Limb (tissue), 2 donors: Measurements from ENCODE around the gene DAND5.

Experiments used
- DNase-seq, 2 donors: peaks; one replicate each; pipeline ENCODE4 v3.0.0-alpha.2; 2016; ENCODE audit errors: extremely low spot score in 2 of 2

The DAND5 gene

DNA sequence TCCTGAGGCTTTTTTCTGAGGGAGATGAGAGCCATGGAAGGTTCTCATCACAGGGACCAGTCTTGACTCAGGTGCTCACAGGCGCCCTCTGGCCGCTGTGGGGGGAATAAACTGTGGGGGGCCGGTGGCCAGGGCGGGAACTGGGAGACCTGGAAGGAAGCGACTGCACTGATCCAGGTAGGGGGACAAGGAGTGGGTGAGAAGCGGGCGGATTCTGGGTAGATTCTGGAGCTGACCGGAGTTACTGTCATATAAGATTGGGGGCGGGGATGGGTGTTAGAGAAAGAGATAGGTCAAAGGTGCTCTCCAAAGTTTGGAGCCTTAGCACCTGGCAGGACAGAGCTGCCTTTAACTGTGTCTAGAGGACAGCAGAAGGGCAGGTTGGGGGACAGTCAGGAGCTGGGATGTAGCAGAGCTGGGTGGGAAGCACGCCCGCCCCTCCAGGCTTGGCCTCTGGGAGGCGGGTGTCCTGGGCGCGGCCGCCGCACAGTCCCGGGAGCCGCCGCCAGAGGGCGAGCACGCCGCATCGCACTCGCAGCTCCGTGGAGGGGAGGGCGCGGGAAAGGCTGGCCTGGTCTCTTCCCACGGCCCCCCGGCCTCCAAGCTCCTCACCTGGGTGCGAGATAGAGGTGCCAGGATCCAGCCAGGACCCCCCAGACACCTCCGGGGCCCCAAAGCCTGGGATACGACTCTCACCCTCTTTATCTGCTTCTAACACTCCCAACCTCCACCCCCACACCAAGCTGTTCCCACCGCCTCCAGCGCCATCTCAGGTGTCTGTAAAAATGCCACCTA lies 4.2 kb upstream of the DAND5 start:
- DNase-seq: peak in 1 of 2 donors; percentile 92

DNA sequence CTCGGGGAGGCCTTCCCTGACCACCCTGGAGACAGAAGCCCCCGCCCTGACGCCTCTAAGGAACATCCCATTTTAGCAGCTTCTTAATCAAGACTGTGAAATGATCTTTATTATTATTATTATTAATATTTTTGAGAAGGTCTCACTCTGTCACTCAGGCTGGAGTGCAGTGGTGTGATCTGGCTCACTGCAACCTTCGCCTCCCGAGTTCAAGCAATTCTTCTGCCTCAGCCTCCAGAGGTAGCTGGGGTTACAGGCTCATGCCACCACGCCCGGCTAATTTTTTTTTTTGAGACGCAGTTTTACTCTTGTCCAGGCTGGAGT lies 3.6 kb upstream of the DAND5 start:
- DNase-seq: no peak

DNA sequence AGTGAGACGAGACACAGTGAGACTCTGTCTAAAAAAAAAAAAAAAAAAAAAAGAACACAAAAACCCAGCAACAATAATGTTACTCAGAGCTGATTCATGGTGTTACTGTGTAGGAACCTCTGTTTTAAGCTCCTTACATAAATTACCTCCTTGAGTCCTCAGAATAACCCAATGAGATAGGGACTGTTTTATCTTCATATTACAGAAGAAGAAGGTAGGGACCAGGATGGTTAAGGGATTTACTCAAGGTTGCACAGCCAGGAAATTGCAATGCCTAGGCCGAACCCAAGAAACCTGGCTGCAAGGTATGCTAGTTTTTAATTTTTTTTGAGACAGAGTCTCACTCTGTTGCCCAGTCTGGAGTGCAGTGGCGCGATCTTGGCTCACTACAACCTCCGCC lies 1.5 kb upstream of the DAND5 start:
- DNase-seq: no peak

DNA sequence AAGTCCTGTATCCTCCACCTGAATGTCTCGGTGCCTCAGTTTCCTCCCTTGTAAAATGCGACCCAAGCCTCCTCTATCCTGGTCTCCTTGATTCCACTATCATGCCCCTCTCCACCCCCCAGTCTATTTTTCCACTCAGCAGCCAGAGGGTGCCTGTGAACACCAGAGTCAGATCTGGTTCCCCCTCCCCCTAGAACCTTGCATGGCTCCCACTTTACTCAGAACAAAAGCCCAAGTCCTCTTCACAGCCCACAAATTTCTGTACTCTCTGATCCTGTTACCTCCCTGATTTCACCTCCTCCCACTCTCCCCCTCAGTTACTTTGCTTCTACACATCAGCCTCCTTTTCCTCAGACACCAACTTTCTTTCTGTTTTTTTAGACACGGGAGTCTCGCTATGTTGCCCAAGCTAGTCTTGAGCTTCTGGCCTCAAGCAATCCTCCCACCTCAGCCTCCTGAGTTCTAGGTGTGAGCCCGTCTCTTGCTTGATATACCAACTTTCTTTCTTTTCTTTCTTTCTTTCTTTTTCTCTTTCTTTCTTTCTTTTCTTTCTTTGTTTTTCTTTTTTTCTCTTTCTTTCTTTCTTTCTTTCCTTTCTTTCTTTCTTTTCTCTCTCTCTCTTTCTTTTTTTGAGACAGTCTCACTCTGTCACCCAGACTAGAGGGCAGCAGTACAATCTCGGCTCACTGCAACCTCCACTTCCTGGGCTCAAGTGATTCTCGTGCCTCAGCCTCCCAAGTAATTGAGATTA lies 869 bp downstream of the DAND5 start:
- DNase-seq: no peak

DNA sequence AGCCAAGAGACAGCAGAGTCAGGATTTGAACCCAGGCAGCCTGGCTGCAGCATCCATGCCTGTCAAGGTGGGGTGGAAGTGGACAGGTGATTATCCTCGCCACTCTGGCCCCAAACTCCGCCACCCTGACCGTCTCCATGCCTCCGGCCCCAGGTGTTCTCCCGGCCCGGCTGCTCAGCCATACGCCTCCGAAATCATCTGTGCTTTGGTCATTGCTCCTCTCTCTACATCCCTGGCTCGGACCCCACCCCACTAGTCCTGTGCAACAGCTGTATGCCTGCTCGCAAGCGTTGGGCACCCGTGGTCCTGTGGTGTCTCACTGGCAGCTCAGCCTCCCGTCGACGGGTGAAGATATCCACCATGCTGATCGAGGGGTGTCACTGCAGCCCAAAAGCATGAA lies 3.9 kb downstream of the DAND5 start:
- DNase-seq: no peak

DNA sequence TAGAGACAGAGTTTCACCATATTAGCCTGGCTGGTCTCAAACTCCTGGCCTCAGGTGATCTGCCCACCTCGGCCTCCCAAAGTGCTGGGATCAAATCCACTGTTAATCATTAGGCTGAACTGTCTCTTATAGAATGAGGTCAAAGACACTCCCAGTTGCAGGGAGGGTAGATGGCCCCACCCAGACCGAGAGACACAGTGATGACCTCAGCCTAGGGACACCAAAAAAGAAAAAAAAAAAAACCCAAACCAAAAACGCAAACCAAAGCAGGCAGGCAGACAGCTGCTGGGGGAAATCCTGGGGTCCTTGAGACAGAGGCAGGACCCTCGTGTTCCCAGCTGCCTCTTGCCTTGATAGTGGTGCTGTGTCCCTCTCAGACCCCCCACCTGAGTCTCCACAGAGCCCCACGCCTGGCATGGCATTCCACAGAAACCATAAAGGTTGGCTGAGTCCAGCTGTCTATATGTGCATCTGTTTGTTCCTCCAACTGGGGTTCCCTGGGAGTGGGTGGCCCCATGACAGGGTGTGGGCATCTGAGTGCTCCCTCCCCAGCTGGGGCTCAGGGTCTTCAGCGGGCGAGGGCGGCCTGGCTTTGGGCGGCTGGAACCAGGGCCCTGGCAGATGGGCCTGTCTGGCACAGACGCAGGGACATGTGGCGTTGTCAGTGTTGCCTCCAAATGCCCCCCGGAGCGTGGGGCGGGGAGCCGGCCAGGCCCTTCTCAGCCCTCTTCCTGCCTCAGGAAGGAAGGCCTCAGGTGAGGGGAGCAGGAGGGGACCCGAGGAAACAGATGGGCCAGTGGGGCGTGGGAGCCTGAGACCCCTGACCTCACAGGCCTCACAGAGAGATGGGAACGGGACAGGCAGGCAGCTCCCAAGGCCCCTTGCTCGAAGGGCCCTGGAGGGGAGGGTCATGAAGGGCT lies 5.2 kb downstream of the DAND5 start:
- DNase-seq: peak in 1 of 2 donors; percentile 34

DNA sequence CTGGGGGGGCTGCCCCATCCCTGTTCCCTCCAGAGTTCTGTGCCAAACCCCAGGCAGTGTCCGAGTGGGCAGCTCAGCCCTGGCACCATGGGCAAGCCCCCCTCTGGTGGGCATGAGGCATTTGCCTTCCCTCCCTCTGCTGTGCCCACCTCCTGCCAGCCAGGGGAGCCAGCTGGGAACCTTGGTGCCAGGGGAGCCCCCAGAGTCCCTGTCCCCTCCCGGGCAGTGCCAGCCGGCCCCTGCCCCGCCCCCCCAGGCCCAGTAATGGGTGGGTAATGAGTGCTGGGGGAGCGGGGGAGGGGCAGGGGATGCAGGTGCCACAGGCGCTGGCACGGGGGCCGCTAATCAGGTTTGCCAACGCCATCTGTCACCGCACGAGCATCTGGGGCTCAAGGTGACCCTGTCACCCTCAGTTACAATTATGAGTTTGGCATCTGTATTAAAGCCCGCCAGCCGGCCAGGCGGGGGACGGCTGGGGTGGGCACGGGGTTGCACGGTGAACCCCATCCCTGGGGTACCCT lies 5.9 kb downstream of the DAND5 start:
- peak in 1 of 2 donors; percentile 54 for DNase-seq

DNA sequence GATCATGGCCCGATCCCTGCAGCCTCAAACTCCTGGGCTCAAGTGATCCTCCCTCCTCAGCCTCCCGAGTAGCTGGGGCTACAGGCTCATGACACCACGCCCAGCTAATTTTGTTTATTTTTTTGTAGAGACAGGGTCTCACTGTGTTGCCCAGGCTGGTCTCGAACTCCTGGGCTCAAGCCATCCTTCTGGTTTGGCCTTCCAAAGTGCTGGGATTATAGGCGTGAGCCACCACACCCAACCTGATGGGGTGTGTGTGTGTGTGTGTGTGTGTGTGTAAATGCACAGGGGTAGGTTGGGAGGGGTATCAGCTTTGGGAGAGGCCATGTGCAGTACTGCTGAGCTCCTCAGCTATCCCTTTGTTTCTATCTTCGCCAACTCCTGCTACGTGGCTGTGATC lies 6.7 kb downstream of the DAND5 start:
- DNase-seq: peak in 1 of 2 donors; percentile 20

DNA sequence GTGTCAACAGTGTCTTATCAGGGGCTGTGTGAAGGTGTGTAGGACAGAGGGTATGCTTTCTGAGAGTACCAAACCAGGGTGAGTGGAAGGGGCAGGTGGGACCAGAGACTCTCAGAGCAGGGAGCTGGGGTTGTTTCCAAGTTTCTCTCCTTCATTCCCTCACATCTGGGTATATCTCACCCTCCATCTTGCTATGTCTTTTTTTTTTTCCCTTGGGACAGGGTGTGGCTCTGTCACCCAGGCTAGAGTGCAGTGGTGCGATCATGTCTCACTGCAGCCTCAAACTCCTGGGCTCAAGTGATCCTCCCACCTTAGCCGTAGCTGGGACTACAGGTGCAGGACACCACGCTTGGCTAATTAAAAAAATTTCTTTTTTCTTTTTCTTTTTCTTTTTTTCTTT lies 10.6 kb downstream of the DAND5 start:
- no peak for DNase-seq

DNA sequence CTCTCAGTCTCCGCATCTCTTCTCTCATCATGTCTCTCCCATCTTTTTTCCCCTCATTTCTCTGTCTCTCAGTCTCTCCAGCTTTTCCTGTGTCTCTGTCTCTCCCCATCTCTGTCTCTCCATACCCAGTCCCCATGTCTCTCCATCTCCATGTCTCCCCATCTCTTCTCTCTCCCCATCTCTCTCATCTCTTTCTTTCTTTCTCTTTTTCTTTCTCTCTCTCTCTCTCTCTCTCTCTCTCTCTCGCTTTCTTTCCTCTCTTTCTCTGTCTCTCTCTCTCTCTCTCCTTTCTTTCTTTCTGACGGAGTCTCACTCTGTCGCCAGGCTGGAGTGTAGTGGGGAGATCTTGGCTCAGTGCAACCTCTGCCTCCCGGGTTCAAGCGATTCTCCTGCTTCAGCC lies 13.3 kb downstream of the DAND5 start:
- no peak for DNase-seq

DNA sequence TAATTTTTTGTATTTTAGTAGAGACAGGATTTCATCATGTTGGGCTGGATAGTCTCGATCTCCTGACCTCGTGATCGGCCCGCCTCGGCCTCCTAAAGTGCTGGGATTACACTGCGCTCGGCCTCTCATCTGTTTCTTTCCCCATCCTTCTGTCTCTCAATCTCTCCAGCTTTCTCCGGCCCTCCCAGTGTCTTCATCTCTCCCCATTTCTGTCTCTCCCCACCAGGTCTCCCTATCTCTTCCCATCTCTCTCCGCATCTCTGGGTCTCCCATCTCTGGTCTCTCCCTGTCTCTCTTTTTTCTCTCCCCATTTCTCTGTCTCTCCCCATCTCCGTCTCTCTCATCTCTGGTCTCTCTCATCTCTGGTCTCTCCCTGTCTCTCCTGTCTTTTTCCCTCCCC lies 13.7 kb downstream of the DAND5 start:
- DNase-seq: no peak

DNA sequence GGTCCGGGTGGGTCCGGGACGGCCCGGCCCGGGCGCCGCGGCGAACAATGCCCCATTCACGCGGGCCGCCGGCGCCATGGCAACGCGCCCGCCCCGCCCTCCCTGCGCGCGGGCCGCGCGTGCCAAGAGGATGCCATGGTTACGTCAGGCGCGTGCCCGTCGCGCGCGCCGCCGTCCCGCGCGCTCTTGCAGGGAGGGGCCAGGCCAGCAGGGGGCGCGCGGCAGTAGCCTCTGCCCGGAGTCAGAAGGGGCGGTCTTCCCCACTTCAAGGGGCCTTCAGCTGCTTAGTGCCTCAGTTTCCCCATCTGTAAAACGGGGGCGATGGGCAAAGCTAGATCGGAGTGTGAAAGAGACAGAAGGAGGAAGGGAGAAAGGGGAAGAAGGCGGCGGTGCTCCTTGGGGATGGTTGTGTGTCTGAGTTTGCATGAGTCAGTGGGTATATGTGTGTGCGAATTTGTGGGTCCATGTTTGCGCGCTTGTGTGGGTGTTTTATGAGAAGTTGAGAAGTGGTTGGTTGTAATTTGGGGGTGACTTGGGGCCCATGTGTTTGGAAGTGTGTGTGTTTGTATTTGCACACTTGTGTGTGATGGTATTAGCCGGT lies 14.3 kb downstream of the DAND5 start:
- DNase-seq: peak; percentile 77 to 94

DNA sequence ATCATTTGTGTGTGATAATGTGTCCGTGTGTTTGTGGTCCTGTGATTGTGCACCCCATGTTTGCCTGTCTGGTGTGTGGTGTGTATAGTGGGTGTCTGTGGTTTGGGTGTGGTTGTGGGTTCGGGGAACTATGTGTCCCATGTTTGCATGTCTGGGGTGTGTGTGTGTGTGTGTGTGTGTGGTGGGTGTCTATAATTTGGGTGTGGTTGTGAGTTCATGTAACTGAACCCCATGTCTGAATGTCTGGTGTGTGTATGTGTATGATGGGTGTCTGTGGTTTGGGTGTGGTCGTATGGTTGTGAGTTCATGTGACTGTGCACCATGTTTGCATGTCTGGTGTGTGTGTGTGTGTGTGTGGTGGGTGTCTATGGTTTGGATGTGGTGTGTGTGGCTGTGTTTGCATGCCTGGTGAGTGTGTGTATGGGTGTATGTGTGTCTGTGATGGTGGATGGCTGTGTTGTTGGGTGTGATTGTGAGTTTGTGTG lies 14.8 kb downstream of the DAND5 start:
- DNase-seq: no peak

DNA sequence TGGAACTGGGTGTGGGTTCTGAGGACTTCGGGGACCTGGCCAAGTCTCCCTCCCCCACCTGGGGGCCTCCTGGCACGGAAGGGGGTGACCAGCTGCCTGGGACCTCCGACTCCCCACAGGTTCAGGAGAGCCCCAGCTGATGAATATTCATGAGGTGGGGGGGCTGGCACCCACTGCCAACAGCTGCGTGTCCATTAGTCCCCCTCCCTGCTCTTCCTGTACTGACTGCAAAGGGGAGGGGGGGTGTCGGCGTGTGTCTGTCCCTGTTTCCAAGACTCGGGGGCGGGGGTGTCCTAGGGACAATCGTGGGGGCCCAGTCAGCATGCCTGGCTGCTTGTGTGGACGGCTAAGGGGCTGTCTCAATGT lies 15.3 kb downstream of the DAND5 start:
- peak in 1 of 2 donors; percentile 73 for DNase-seq

DNA sequence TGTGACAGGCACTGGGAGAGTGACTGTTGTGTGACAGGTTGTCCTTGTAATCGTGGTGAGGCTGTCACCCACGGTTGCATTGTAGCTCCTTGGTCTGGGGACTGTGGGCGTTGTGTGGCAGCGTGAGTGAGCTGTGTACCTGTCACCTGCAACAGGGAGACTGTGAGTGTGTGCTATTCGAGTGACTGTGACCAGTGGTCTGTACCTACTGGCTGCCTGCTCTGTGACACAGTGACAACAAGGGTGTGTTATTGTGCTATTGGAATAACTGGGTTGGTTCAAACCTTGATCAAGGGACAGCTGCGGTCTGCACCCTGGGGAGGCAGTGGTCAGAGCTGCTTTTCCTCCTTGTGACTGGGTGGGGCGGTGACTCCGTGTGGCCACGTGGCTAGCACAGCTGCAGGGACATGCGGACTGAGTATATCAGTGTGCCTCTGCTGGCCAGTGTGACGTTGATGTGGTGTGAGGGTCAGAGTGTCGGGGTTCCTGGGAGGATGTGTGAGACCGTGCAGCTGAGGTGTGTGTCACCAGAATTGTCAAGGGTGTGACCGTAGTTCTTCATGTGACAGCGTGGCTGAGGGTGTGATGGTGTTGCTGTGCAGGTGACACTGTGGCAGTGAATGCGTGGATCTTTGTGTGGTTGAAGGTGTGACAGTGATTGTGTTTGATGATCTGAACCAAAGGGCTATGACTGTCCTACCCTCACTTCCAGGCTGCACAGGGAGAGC lies 15.8 kb downstream of the DAND5 start:
- DNase-seq: peak in 1 of 2 donors; percentile 58

DNA sequence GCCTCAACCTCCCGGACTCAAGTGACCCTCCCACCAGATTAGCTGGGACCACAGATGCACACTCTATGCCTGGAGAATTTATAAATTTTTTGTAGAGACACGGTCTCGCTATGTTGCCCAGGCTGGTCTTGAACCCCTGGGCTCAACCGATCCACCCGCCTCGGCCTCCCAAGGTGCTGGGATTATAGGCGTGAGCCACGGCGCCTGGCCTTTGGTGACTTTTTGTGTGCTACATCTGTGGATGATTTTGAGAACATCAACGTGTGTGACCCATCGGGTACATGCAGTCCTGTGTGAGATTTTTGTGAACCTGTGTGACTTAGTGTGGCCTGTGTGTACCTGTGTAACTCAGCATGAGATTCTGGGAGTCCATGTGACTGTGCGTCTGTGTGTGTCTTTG lies 17.4 kb downstream of the DAND5 start:
- DNase-seq: no peak

DNA sequence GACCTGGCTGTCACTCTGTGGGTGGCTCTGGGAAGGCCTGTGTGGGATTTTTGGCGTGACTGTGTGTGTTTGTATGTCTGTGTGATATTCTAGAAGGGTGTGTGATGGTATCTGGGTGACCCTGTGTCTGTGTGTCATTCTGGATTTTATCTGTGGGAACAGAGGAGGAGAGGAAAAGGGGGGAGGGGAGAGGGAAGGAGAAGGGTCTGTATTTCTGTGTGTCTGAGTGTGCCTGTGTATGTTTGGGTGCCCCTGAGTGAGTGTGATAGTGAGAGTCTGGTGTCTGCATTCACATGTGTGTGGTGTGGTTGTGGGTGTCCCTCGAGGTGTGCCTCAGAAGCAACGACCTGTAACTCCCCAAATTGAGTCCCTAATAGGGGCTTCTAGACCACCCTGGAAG lies 17.8 kb downstream of the DAND5 start:
- DNase-seq: no peak

DNA sequence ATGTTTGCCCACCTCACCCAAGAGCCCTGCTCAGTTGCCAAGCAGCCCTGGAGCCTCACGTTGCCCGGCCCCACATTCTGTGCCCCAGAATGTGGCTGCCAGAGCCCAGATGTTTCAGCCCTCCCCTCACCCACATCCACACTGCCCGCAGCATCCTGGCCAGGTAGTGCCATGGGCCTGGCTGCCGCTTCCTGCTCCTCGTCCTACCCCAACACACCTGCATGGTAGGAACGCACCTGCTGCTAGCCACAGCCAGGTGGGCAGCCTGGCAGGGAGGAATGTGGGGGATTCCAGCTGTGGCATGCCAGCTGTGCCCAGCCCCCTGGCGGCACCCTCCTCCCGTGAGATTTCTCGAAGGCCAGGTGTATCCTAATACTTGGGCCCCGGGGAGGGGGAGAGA lies 18.4 kb downstream of the DAND5 start:
- DNase-seq: no peak

DNA sequence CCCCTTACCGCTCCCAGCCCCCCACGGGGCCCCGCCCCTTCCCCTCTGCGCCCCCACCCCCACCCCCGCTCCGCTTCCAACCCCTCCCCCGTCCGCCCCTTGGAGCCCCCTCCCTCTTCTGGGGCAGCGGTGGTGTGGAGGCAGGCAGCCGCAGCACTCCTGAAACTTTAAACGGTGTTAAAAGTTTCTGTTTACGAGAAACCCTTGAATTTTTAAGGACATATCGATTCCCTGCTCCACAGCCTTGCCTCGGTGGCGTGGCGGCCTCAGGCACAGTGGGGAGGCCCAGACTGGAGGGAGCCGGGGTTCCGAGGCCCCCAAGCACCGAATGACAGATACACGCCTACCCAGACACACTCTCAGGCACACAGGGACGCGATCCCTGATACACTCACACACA lies 21.1 kb downstream of the DAND5 start:
- peak in 1 of 2 donors; percentile 55 for DNase-seq

DNA sequence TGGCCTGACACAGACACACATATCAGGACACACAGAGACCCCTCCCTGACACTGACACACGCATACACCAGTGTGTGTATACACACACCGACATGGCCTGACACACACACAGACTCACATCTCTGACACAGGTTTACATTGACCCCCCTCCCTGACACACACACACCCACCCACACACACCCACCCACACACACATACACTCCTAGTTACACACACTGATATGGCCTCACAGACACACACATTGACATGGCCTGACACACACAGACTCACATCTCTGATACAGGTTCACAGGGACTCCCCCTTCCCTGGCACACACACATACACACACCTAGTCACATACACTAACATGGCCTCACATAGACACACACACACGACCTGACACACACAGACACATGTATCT lies 21.5 kb downstream of the DAND5 start:
- no peak for DNase-seq

DNA sequence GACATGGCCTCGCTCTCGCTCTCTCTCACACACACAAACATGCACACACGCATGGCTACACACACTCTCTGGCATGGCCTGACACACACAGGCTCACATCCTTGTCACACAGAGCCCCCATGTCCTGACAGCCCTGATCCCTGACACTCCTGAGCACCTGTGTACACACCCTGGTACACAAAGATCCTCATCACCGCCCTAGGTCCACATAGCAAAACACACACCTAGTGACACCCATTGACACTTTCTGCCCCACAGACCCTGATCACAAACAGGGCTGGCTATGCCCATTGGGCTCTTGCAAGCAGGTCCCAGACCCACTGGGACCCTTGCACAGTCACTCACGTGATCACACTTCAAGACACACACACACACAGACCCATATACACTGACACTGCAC lies 21.9 kb downstream of the DAND5 start:
- no peak for DNase-seq
